PC-3 (cell line): ENCODE results near the gene CELF5. TPM values are rescaled to one million over a fixed set of nuclear protein-coding genes. Genes with fewer than 3 reads are reported as not detected.
"Not testable (repeated sequence)": the region's sequence is repeated elsewhere in the genome, so short reads cannot be mapped to it uniquely, and the experiment has no call there.

Source experiments
- ATAC-seq: fragments of 200-7000 bp; cut with Tn5 transposase; 2 replicates; pipeline ENCODE4 v1.9.1; 2020; ENCODE audit warnings: mild to moderate bottlenecking, moderate library complexity
- BruUV-seq: library from RNA; stranded (reverse); fragments of 400-500 nt; replicated peaks from 2 replicates; lab custom pipeline; 2021; lab: Mats Ljungman, UMichigan
- CTCF ChIA-PET: fragments of 300-600 bp; sonication (Branson Sonifier 250); formaldehyde crosslinking; loops from one replicate; lab custom pipeline; 2022; ENCODE audit warnings: antibody characterized with exemption; lab: Charles Lee
- POLR2A ChIA-PET: fragments of 300-600 bp; sonication (Branson Sonifier 250); formaldehyde crosslinking; loops from one replicate; lab custom pipeline; 2022; ENCODE audit warnings: antibody characterized with exemption; ENCODE audit not compliant: unreplicated experiment; lab: Charles Lee
- DNase-seq: peaks from one replicate; pipeline ENCODE4 v3.0.0-alpha.2; 2015
- H2AFZ ChIP-seq: fragments of 300-600 bp; sonication (generic); 2 replicates; pipeline ENCODE4 v1.6.0; 2016; ENCODE audit warnings: antibody characterized with exemption, low read length
- H3F3A ChIP-seq: fragments of 300-600 bp; sonication (generic); one replicate; pipeline ENCODE4 v1.6.0; 2017; ENCODE audit warnings: antibody characterized with exemption, low read length, control low read depth, mild to moderate bottlenecking; ENCODE audit not compliant: unreplicated experiment
- H3K27ac ChIP-seq: fragments of 300-600 bp; sonication (generic); 2 replicates; pipeline ENCODE4 v1.5.1; 2016; ENCODE audit warnings: mild to moderate bottlenecking, low read length
- H3K27me3 ChIP-seq: fragments of 300-600 bp; sonication (generic); 2 replicates; pipeline ENCODE4 v1.6.1; 2016; ENCODE audit warnings: low read length, mixed read lengths
- H3K36me3 ChIP-seq: fragments of 300-600 bp; sonication (generic); 2 replicates; pipeline ENCODE4 v1.6.1; 2016; ENCODE audit warnings: low read depth, mixed run types, low read length, mixed read lengths
- H3K4me1 ChIP-seq: fragments of 300-600 bp; sonication (generic); 2 replicates; pipeline ENCODE4 v1.5.1; 2016; ENCODE audit warnings: low read length; ENCODE audit not compliant: insufficient read depth
- H3K4me2 ChIP-seq: fragments of 300-600 bp; sonication (generic); 2 replicates; pipeline ENCODE4 v1.6.0; 2016; ENCODE audit warnings: low read length
- H3K4me3 ChIP-seq: fragments of 300-600 bp; sonication (generic); 2 replicates; pipeline ENCODE4 v1.5.1; 2016; ENCODE audit warnings: mild to moderate bottlenecking, low read length, mixed read lengths
- H3K79me2 ChIP-seq: fragments of 300-600 bp; sonication (generic); 2 replicates; pipeline ENCODE4 v1.6.1; 2017; ENCODE audit warnings: low read length, mixed read lengths
- H3K9ac ChIP-seq: fragments of 300-600 bp; sonication (generic); 2 replicates; pipeline ENCODE4 v1.6.0; 2016; ENCODE audit warnings: mild to moderate bottlenecking, low read length
- H3K9me2 ChIP-seq: fragments of 300-600 bp; sonication (generic); replicated peaks from 2 replicates; pipeline ENCODE4 v1.6.1; 2016; ENCODE audit warnings: mixed run types, low read length, mixed read lengths
- H3K9me3 ChIP-seq: fragments of 300-600 bp; sonication (generic); 2 replicates; pipeline ENCODE4 v1.6.1; 2016; ENCODE audit warnings: low read length, mixed read lengths
- H4K20me1 ChIP-seq: fragments of 300-600 bp; sonication (generic); 2 replicates; pipeline ENCODE4 v1.6.1; 2016; ENCODE audit warnings: low read length, mixed read lengths
- CTCF ChIP-seq: fragments of 300-600 bp; sonication (generic); conservative IDR thresholded peaks from 2 replicates; pipeline ENCODE4 v1.5.1; 2017; ENCODE audit warnings: antibody characterized with exemption, low read depth, mild to moderate bottlenecking, low read length
- EZH2 ChIP-seq: fragments of 300-600 bp; sonication (generic); IDR thresholded peaks from one replicate; pipeline ENCODE4 v1.6.1; 2017; ENCODE audit warnings: antibody characterized with exemption, mild to moderate bottlenecking, low read length; ENCODE audit not compliant: unreplicated experiment
- EZH2phosphoT487 ChIP-seq: fragments of 300-600 bp; sonication (generic); IDR thresholded peaks from 2 replicates; pipeline ENCODE4 v1.6.1; 2018; ENCODE audit warnings: mild to moderate bottlenecking, antibody characterized with exemption, low read length, borderline replicate concordance
- intact Hi-C: fragments of 100-400 bp; cut with micrococcal nuclease; formaldehyde crosslinking; loops from 2 replicates; pipeline ENCODE4 v1.9.0; 2023
- total RNA-seq: library from RNA; depleted of rRNA; stranded (reverse); fragments of >200 nt; gene quantifications from 2 replicates; pipeline ENCODE4 v1.2.3, GENCODE V29; 2014

CELF5 gene
- total RNA-seq, 1 experiment from 2014 or later: 0.44 TPM

- Histone ChIP-seq H4K20me1 (no peaks in the 10 kb centered on the region), H3K4me1 (no peaks in the 10 kb centered on the region), H3K9me3 (no peaks in the 10 kb centered on the region), H3F3A (no peaks in the 10 kb centered on the region), H3K36me3 (no peaks in the 10 kb centered on the region), H2AFZ (no peak overlapping the region), H3K4me3 (no peak overlapping the region), H3K27me3 (no peaks in the 10 kb centered on the region), H3K9me2 (no peaks in the 10 kb centered on the region), H3K27ac (no peak overlapping the region), H3K4me2 (no peak overlapping the region), H3K79me2 (no peaks in the 10 kb centered on the region), H3K9ac (no peak overlapping the region)
- TF ChIP-seq CTCF (no peak), EZH2phosphoT487 (no peak), EZH2 (no peak)
- DNase-seq (no peak), ATAC-seq (no peak)
- BruUV-seq: no TSS peak
- ChIA-PET CTCF (interaction anchor here (2.1 kb wide), 1 partner anchor 104 kb away, joined by 7 read pairs; no protein-coding TSS in a partner anchor), POLR2A (no interaction called here)
- intact Hi-C loops: no loop called here
Measured at GRCh38 chr19:3325451-3325850, 101.0 kb downstream of the CELF5 start.

- H4K20me1 ChIP-seq: no peaks in the 10 kb centered on the region
- H3K4me3 ChIP-seq: no peak overlapping the region
- H3K27ac ChIP-seq: no peak overlapping the region
- ChIA-PET CTCF (no interaction called here), POLR2A (no interaction called here)
- ATAC-seq: no peak
- H3K4me1 ChIP-seq: no peaks in the 10 kb centered on the region
- no peaks in the 10 kb centered on the region for H3F3A ChIP-seq
- H3K9me3 ChIP-seq: no peaks in the 10 kb centered on the region
- H3K36me3 ChIP-seq: no peaks in the 10 kb centered on the region
- no peak overlapping the region for H3K4me2 ChIP-seq
- no peak for TF ChIP-seq CTCF
- no peak for TF ChIP-seq EZH2
- no peak for TF ChIP-seq EZH2phosphoT487
- no TSS peak for BruUV-seq
- no peaks in the 10 kb centered on the region for H3K9me2 ChIP-seq
- no peak overlapping the region for H3K9ac ChIP-seq
- intact Hi-C loops: no loop called here
- H2AFZ ChIP-seq: no peak overlapping the region
- no peak for DNase-seq
- H3K79me2 ChIP-seq: no peaks in the 10 kb centered on the region
- H3K27me3 ChIP-seq: no peaks in the 10 kb centered on the region
Measured at GRCh38 chr19:3328743-3329142, 104.3 kb downstream of the CELF5 start.

- Histone ChIP-seq H3K4me3 (no peak overlapping the region), H3K36me3 (no peaks in the 10 kb centered on the region), H3K9ac (no peak overlapping the region), H3K9me3 (no peaks in the 10 kb centered on the region), H3K4me2 (no peak overlapping the region), H3K27ac (no peak overlapping the region), H4K20me1 (no peaks in the 10 kb centered on the region), H3F3A (no peaks in the 10 kb centered on the region), H3K79me2 (no peaks in the 10 kb centered on the region), H3K27me3 (no peaks in the 10 kb centered on the region), H3K9me2 (no peaks in the 10 kb centered on the region), H3K4me1 (0 out of 2 replicates have a peak, but pooled peaks cover under 1% of the 10 kb centered on the region), H2AFZ (no peak overlapping the region)
- CTCF ChIA-PET: no interaction called here
- no peak for ATAC-seq
- POLR2A ChIA-PET: no interaction called here
- DNase-seq: no peak
- BruUV-seq: no TSS peak
- intact Hi-C loops: no loop called here
- TF ChIP-seq EZH2 (no peak), EZH2phosphoT487 (no peak), CTCF (no peak)
Measured at GRCh38 chr19:3330047-3330446, 105.6 kb downstream of the CELF5 start.

GRCh38 chr19:3332232-3332631 is 107.8 kb downstream of the CELF5 start:
- CTCF ChIA-PET, BruUV-seq, H3K4me2 ChIP-seq, intact Hi-C loops, POLR2A ChIA-PET, H3K79me2 ChIP-seq, H3F3A ChIP-seq, H3K36me3 ChIP-seq, H3K9ac ChIP-seq, H3K27me3 ChIP-seq, H3K27ac ChIP-seq, DNase-seq, H2AFZ ChIP-seq, ATAC-seq, H3K4me3 ChIP-seq, H3K9me2 ChIP-seq, H3K9me3 ChIP-seq, H4K20me1 ChIP-seq: not testable (repeated sequence)
- peaks cover 14% of the 10 kb centered on the region for H3K4me1 ChIP-seq
